Lung (tissue), 12 donors: ENCODE data around the gene NLRC4. TPM values are rescaled to one million over a fixed set of nuclear protein-coding genes. Genes with fewer than 3 reads are reported as not detected.
A peak's percentile ranks its signal among the peaks of the same experiment; 100 is the strongest.
"Not testable (repeated sequence)": the region's sequence is repeated elsewhere in the genome, so short reads cannot be mapped to it uniquely, and the experiment has no call there.

Experiments
- ATAC-seq: fragments of 200-7000 bp; cut with Tn5 transposase; one replicate; pipeline ENCODE4 v1.9.1; 2020; ENCODE audit warnings: moderate number of reproducible peaks; ENCODE audit not compliant: insufficient read depth, low FRiP score
- DNase-seq, 3 donors: peaks; one replicate each; pipeline ENCODE4 v3.0.0-alpha.2; 2013 to 2017
- H3K27ac ChIP-seq, 2 donors: one replicate each; pipeline ENCODE4 v1.5.1; 2013; ENCODE audit warnings: mild to moderate bottlenecking in 2 of 2, moderate library complexity in 2 of 2, control low read depth in 1 of 2, inconsistent platforms in 1 of 2, low read depth in 1 of 2, low read length in 1 of 2
- H3K27me3 ChIP-seq, 3 donors: one replicate each; pipeline ENCODE4 v1.5.1; 2013; ENCODE audit warnings: low read length in 2 of 3; ENCODE audit not compliant: control insufficient read depth in 3 of 3, insufficient read depth in 3 of 3
- H3K36me3 ChIP-seq, 4 donors: one replicate each; pipeline ENCODE4 v1.5.1; 2013; ENCODE audit warnings: low read length in 4 of 4, mild to moderate bottlenecking in 1 of 4, moderate library complexity in 1 of 4; ENCODE audit not compliant: control insufficient read depth in 4 of 4, insufficient read depth in 4 of 4
- H3K4me1 ChIP-seq, 5 donors: one replicate each; pipeline ENCODE4 v1.5.1; 2013; ENCODE audit warnings: low read length in 5 of 5, mild to moderate bottlenecking in 2 of 5, moderate library complexity in 1 of 5; ENCODE audit not compliant: control insufficient read depth in 5 of 5, insufficient read depth in 5 of 5
- H3K4me3 ChIP-seq: one replicate; pipeline ENCODE4 v1.5.1; 2013; ENCODE audit warnings: mild to moderate bottlenecking, control low read depth, moderate library complexity
- H3K9ac ChIP-seq, 2 donors: one replicate each; pipeline ENCODE4 v1.5.1; 2013; ENCODE audit warnings: low read length in 2 of 2, control low read depth in 1 of 2; ENCODE audit not compliant: insufficient read depth in 1 of 2
- H3K9me3 ChIP-seq, 4 donors: one replicate each; pipeline ENCODE4 v1.5.1; 2013; ENCODE audit warnings: low read length in 3 of 4, mild to moderate bottlenecking in 1 of 4, moderate library complexity in 1 of 4; ENCODE audit not compliant: control insufficient read depth in 4 of 4, insufficient read depth in 3 of 4
- CTCF ChIP-seq: IDR thresholded peaks from 2 replicates; pipeline ENCODE4 v1.5.1; 2012; ENCODE audit warnings: mild to moderate bottlenecking; ENCODE audit errors: control extremely low read depth, extremely low read depth
- WGBS, 2 donors: extraction: QIAGEN DNeasy Blood & Tissue Kit; methylation state at CpG; one replicate each; pipeline ENCODE4 v1.1.7; 2013; 5-methylcytosine and 5-hydroxymethylcytosine counted together
- polyA plus RNA-seq, 2 donors: library from polyadenylated mRNA; stranded (reverse); fragments of 200-250 nt; gene quantifications; one replicate each; pipeline ENCODE4 v1.2.1, GENCODE V29; 2013
- total RNA-seq, 2 donors: library from RNA; depleted of rRNA in 1 of 2; stranded (reverse); fragments of >200 nt in 1 of 2; gene quantifications; one replicate each; pipeline ENCODE4 v1.2.1, GENCODE V29; 2014 to 2021
- donor health status: control.
- donor health status: control.
- donor health status: Bipolar disorder and iron deficiency.
- donor health status: healthy.
- donor health status: DM: yes; HTN: yes; CAD: no.

Gene NLRC4
- total and polyA plus RNA-seq, 4 donors: 3.8 to 18.2 (median 10.6) TPM

GRCh38 chr2:32277363-32277673 lies 12.6 kb upstream of the NLRC4 start:
- peaks cover 0 to 14% (median 3%) of the 10 kb centered on the region in 5 donors for H3K4me1 ChIP-seq
- DNase-seq (peak in 1 of 3 donors; percentile 4), ATAC-seq (no peak)
- no peaks in the 10 kb centered on the region for H3K27me3 ChIP-seq
- peaks cover 0 to 6% (median 4%) of the 10 kb centered on the region in 4 donors for H3K36me3 ChIP-seq
- H3K4me3 ChIP-seq: no peak overlapping the region
- peaks cover 0 to 3% (median 0%) of the 10 kb centered on the region in 4 donors for H3K9me3 ChIP-seq
- 56 to 58% methylated on average over 5 of the region's 5 CpGs for WGBS, 2 donors
- peak overlapping the region; percentile 87 to 93 for H3K9ac ChIP-seq
- peak overlapping the region; percentile 85 to 95 for H3K27ac ChIP-seq
- TF ChIP-seq CTCF: no peak

- H3K27ac ChIP-seq, DNase-seq, ATAC-seq, H3K9me3 ChIP-seq, H3K9ac ChIP-seq, H3K36me3 ChIP-seq, H3K27me3 ChIP-seq, H3K4me3 ChIP-seq: not testable (repeated sequence)
- WGBS, 2 donors: 86 to 87% methylated on average over 7 of the region's 7 CpGs
- H3K4me1 ChIP-seq: peaks cover 0 to 14% (median 3%) of the 10 kb centered on the region in 5 donors
These were observed 11.1 kb upstream of the NLRC4 start for GRCh38 chr2:32275790-32276189.

GRCh38 chr2:32274289-32274688 lies 9.6 kb upstream of the NLRC4 start:
- H3K9ac ChIP-seq: no peak overlapping the region
- H3K27me3 ChIP-seq: no peaks in the 10 kb centered on the region
- no peak overlapping the region for H3K27ac ChIP-seq
- ATAC-seq (no peak), DNase-seq (no peak)
- peaks cover 0 to 6% (median 0%) of the 10 kb centered on the region in 4 donors for H3K36me3 ChIP-seq
- peaks cover 0 to 14% (median 0%) of the 10 kb centered on the region in 5 donors for H3K4me1 ChIP-seq
- peaks cover 0 to 3% (median 0%) of the 10 kb centered on the region in 4 donors for H3K9me3 ChIP-seq
- TF ChIP-seq CTCF: no peak
- H3K4me3 ChIP-seq: no peak overlapping the region
- WGBS, 2 donors: 84 to 85% methylated on average over 2 of the region's 2 CpGs

GRCh38 chr2:32272279-32272678 lies 7.6 kb upstream of the NLRC4 start:
- Histone ChIP-seq H3K9me3 (no peaks in the 10 kb centered on the region), H3K27ac (no peak overlapping the region), H3K9ac (no peak overlapping the region), H3K36me3 (no peaks in the 10 kb centered on the region), H3K4me3 (no peak overlapping the region), H3K27me3 (no peaks in the 10 kb centered on the region), H3K4me1 (peaks cover 0 to 4% (median 0%) of the 10 kb centered on the region in 5 donors)
- DNase-seq (no peak), ATAC-seq (no peak)
- 47 to 49% methylated on average over 3 of the region's 3 CpGs for WGBS, 2 donors
- no peak for TF ChIP-seq CTCF
